ENCODE measurements around the gene EDIL3.

DNA sequence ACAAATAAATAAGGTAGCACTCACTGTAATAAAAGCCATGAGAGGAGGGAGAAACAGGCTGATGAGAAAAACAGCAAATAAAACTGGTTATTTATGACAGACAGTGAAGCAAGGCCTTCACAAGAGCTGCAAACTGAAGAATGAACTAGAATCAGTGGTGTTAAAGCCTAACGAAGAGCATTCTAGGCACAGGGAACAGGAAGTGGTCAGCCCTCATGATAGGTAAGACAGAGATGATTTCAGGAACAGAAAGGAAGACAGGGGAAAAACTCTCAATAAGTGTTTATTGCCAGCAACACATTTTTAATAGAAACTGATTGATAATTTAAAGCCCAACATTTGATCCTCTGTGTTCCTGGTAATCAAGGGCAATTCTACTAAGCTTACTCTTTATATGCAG is 124.5 kb downstream of the EDIL3 start:
- TF ChIP-seq, protein P1, sequence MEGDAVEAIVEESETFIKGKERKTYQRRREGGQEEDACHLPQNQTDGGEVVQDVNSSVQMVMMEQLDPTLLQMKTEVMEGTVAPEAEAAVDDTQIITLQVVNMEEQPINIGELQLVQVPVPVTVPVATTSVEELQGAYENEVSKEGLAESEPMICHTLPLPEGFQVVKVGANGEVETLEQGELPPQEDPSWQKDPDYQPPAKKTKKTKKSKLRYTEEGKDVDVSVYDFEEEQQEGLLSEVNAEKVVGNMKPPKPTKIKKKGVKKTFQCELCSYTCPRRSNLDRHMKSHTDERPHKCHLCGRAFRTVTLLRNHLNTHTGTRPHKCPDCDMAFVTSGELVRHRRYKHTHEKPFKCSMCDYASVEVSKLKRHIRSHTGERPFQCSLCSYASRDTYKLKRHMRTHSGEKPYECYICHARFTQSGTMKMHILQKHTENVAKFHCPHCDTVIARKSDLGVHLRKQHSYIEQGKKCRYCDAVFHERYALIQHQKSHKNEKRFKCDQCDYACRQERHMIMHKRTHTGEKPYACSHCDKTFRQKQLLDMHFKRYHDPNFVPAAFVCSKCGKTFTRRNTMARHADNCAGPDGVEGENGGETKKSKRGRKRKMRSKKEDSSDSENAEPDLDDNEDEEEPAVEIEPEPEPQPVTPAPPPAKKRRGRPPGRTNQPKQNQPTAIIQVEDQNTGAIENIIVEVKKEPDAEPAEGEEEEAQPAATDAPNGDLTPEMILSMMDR (IDR thresholded peaks at IDR 0.05), result no peak
- no peak for TF ChIP-seq POLR2A (IDR thresholded peaks at IDR 0.05)

Data from esophagus squamous epithelium (tissue), 4 donors.